Tibial nerve (tissue), 4 donors: ENCODE measurements around the gene DGKD.

Source experiments
- CTCF ChIP-seq, 5 experiments: fragments of 200-600 bp in 3 of 5; fragments of 450-650 bp in 2 of 5; sonication (generic) in 3 of 5; IDR thresholded peaks; one replicate each; pipeline ENCODE4 v1.5.1; 2016 to 2019; ENCODE audit warnings: antibody characterized with exemption in 5 of 5, mild to moderate bottlenecking in 3 of 5, moderate library complexity in 2 of 5
- EP300 ChIP-seq, 2 donors: sonication (generic); formaldehyde crosslinking; IDR thresholded peaks; one replicate each; pipeline ENCODE4 v1.6.1; 2017; ENCODE audit warnings: antibody characterized with exemption in 2 of 2, mild to moderate bottlenecking in 1 of 2
- POLR2A ChIP-seq, 2 donors: fragments of 450-650 bp; IDR thresholded peaks; one replicate each; pipeline ENCODE4 v1.6.1; 2017; ENCODE audit warnings: antibody characterized with exemption in 2 of 2, mild to moderate bottlenecking in 2 of 2, moderate library complexity in 2 of 2

- TF ChIP-seq POLR2A (IDR thresholded peaks at IDR 0.05) (no peak), EP300 (IDR thresholded peaks at IDR 0.05) (no peak), CTCF (IDR thresholded peaks at IDR 0.05) (no peak)
Observed at GRCh38 chr2:233373316-233373715, 19.0 kb downstream of the DGKD start.
